ENCODE measurements around the gene SULT2B1.

Gene SULT2B1

GRCh38 chr19:48548253-48548911, 3.6 kb upstream of the SULT2B1 start:
- TF ChIP-seq CTCF (IDR thresholded peaks at IDR 0.05; ENCODE audit: low read depth, low read length) = no peak
- no peak overlapping the region for H3K4me3 ChIP-seq (replicated peaks in 1 of 2; ENCODE audit: low read depth in 2 of 2, low read length in 2 of 2)
- DNase-seq (ENCODE audit: low read depth in 2 of 2) = no peak

- no peak for TF ChIP-seq CTCF (IDR thresholded peaks at IDR 0.05; ENCODE audit: low read depth, low read length)
- H3K4me3 ChIP-seq (replicated peaks in 1 of 2; ENCODE audit: low read depth in 2 of 2, low read length in 2 of 2) = no peak overlapping the region
- DNase-seq (ENCODE audit: low read depth in 2 of 2) = no peak
These were observed 2.6 kb upstream of the SULT2B1 start for GRCh38 chr19:48549380-48549779.

GRCh38 chr19:48552406-48553322, 692 bp downstream of the SULT2B1 start:
- no peak for DNase-seq (ENCODE audit: low read depth in 2 of 2)
- no peak for TF ChIP-seq CTCF (IDR thresholded peaks at IDR 0.05; ENCODE audit: low read depth, low read length)
- H3K4me3 ChIP-seq (replicated peaks in 1 of 2; ENCODE audit: low read depth in 2 of 2, low read length in 2 of 2) = no peak overlapping the region

- TF ChIP-seq CTCF (IDR thresholded peaks at IDR 0.05; ENCODE audit: low read depth, low read length) = no peak
- H3K4me3 ChIP-seq (replicated peaks in 1 of 2; ENCODE audit: low read depth in 2 of 2, low read length in 2 of 2) = no peak overlapping the region
- DNase-seq (ENCODE audit: low read depth in 2 of 2) = peak; percentile 71 to 75
These were observed 1.9 kb downstream of the SULT2B1 start for GRCh38 chr19:48553676-48554384.

GRCh38 chr19:48554385-48555091, 2.6 kb downstream of the SULT2B1 start:
- no peak for DNase-seq (ENCODE audit: low read depth in 2 of 2)
- H3K4me3 ChIP-seq (replicated peaks in 1 of 2; ENCODE audit: low read depth in 2 of 2, low read length in 2 of 2) = no peak overlapping the region
- TF ChIP-seq CTCF (IDR thresholded peaks at IDR 0.05; ENCODE audit: low read depth, low read length) = no peak

- peak; percentile 62 to 68 for DNase-seq (ENCODE audit: low read depth in 2 of 2)
- H3K4me3 ChIP-seq (replicated peaks in 1 of 2; ENCODE audit: low read depth in 2 of 2, low read length in 2 of 2) = no peak overlapping the region
- no peak for TF ChIP-seq CTCF (IDR thresholded peaks at IDR 0.05; ENCODE audit: low read depth, low read length)
These were observed 4.2 kb downstream of the SULT2B1 start for GRCh38 chr19:48556163-48556562.
